H54 (cell line): ENCODE results near the gene PRR36.

Source experiments
- DNase-seq: peaks from one replicate; pipeline ENCODE4 v3.0.0; 2011; ENCODE audit warnings: low spot score, mixed read lengths; ENCODE audit not compliant: insufficient read length
- FAIRE-seq: peaks from 3 replicates; lab custom pipeline; 2011; peaks lifted over from hg19 to GRCh38; lab: Jason Lieb, UNC
- POLR2A ChIP-seq: IDR thresholded peaks from 2 replicates; pipeline ENCODE4 v1.6.1; 2011; ENCODE audit warnings: low read depth, mild to moderate bottlenecking, low read length

The PRR36 gene

DNA sequence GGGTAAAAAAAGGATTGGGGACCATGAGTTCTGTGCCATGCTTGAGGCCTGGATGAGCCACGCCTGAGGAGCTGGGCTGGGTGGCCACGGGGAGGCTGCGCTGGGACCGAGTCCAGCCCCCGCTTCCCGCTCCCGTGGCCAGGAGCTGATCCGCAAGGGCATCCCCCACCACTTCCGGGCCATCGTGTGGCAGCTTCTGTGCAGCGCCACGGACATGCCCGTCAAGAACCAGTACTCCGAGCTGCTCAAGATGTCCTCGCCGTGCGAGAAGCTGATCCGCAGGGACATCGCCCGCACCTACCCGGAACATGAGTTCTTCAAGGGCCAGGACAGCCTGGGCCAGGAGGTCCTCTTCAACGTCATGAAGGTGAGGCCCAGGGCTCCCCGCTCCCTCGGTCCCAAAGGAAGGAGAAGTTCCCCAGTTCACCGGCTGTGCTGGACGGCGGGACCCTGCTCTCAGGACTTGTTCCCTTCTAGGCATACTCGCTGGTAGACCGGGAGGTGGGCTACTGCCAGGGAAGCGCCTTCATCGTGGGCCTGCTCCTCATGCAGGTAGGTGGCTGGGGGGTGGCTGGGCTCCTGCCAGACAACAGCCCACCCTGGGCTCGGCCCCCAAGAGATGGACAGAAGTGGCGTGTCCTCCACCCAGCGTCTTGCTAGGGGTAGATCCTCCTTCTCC lies 25.3 kb downstream of the PRR36 start:
- no peak for FAIRE-seq
- TF ChIP-seq POLR2A: no peak
- DNase-seq: no peak

- FAIRE-seq (no peak), DNase-seq (no peak)
- no peak for TF ChIP-seq POLR2A
Measured at GRCh38 chr19:7847664-7848063, 26.5 kb downstream of the PRR36 start.

DNA sequence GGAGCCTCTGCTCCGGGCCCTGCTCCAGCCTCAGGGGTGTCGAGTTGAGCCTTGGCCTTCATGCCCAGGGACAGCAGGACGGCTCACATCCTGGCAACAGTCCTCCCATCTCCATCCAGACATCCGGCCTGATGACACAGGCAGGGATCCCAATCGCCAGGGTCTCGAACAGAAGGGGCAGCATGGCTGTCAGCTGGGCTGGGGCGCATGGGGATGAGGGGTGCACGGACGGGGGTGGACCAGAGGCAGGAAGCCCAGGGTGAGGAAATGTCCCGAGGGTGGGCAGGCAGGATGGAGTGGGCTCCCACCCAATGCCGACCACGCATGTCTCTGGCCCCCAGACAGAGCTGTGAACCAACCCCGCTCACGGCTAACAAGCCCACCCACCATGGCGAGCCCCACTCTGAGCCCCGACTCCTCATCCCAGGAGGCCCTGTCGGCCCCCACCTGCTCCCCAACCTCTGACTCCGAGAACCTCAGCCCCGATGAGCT lies 28.0 kb downstream of the PRR36 start:
- no peak for TF ChIP-seq POLR2A
- DNase-seq: no peak
- no peak for FAIRE-seq

DNA sequence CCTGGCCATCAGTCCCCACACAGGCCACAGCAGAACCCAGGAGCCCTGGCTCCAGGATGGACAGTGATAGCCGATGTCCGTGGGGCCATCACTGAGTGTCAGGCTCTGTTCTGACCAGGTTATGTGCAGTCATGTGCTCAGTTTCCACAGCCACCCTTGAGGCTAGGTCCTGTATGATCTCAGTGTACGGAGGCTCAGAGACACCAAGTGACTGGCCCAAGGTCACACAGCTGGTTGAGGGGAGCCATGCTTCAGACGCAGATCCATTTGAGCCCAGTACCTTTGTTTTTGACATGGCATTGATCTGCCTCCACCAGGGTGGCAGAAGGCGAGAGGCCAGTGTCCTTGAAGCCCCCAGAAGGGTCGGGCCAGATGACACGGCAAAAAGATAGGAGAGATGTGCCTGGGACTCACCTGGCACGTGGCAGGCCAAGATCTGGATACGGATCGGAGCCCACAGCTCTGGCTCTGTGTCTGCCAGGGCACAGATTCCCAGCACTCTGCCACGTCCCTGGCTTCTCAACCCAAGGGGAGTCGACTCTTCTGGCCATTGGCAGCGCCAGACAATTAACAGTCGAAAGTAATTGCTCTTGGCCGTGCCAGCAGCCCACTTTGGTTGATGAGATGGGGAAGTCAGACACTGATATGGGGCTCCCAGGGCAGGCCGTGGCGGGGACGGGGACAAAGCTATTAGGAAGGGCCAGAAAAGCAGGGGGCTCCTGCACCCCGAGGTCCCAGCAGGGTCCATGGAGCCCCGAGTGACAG lies 28.6 kb downstream of the PRR36 start:
- TF ChIP-seq POLR2A: no peak
- no peak for FAIRE-seq
- no peak for DNase-seq

DNA sequence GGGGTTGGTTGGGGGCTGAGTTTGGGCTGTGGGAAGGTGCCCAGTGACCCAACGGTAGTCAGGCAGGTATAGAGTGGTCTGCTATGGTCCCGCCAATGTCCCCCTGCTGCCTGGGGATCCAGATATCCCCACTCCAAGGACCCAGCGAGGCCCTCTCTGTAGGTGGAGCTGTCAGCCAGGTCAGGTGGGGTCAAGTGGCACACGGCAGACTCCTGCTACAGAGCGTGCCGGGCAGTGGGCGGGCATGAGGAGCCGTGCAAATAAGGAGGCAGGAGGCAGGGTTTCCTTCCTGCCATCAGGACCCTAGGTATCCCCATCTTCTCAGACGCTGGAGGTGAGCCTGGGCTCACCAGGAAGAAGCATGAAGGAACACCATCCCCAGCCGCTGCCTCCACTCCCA lies 29.2 kb downstream of the PRR36 start:
- TF ChIP-seq POLR2A: no peak

DNA sequence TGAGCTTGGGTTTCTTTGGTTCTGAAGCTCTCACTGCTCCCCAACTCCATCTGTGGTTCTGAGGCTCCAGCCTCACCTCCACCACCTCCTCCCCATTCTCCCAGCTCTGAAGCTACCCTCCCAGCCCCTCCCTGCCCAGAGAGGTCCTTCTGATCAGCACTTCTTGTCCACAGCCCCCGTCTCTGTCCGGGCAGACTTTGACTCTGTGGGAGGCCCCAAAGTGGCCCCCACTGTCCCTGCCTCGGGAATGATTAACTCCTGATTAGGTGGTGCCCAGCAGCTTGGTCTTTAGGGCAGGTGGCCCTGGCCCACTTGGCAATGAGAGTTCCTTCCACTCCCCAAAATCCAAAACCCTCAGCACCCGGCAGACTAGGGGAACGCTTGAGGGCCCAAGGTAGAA lies 29.8 kb downstream of the PRR36 start:
- TF ChIP-seq POLR2A: no peak
- DNase-seq (no peak), FAIRE-seq (no peak)

More for the DNA sequence above, 29.2 kb downstream of the PRR36 start:
- no peak for DNase-seq
- no peak for FAIRE-seq

DNA sequence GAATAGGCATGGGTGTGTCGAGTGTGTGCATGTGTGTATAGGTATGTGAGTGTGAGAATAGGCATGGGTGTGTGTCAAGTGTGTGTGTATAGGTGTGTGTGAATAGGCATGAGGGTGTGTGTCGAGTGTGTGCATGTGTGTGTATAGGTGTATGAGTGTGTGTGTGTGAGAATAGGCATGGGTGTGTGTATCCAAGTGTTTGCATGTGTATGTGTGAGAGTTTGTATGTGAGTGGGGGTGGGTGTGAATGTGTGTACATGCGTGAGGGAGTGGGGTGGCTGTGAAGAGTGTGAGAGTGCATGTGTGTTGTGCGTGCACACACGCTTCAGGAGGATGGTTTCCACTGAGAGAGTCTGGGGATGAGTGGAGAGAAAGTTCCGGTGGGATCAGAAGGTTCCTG lies 30.7 kb downstream of the PRR36 start:
- no peak for DNase-seq
- no peak for FAIRE-seq
- TF ChIP-seq POLR2A: no peak

DNA sequence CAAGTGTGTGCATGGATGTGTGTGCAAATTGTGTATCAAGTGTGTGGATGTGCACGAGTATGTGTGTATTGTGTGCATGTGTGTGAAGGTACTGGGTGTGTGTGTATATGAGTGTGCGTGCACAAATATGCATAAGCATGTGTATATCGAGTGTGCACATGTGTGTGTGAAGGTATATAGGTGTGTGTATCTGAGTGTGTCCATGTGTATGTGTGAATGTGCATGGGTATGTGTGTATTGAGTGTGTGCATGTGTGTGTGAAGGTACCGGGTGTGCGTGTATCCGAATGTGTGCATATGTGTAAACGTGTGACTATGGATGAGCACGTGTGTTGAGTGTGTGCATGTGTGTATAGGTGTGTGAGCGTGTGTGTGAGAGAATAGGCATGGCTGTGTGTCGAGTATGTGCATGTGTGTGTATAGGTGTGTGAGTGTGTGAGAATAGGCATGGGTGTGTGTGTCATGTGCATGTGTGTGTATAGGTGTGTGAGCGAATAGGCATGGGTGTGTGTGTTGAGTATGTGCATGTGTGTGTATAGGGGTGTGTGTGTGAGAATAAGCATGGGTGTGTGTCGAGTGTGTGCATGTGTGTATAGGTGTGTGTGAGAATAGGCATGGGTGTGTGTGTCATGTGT lies 31.4 kb downstream of the PRR36 start:
- DNase-seq (no peak), FAIRE-seq (no peak)
- no peak for TF ChIP-seq POLR2A

- no peak for FAIRE-seq
- TF ChIP-seq POLR2A: no peak
- no peak for DNase-seq
Measured at GRCh38 chr19:7841751-7842660, 32.2 kb downstream of the PRR36 start.

DNA sequence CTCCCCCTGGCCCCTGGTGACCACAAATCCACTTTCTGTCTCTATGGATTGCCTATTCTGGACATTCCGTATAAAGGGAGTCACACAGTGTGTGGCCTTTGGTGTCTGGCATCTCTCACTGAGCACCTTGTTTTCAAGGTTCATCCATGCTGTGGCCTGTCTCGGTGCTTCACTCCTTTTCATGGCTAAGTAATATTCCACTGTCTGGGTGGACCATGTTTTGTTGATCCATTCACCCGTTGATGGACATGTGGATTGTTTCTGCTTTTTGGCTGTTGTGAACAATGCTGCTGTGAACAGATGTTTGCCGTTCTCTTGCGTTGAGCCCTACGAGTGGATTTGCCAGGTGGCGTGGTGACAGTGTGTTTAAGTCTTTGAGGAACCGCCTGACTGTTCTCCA lies 33.6 kb downstream of the PRR36 start:
- TF ChIP-seq POLR2A: no peak
- DNase-seq: no peak
- FAIRE-seq: no peak

GRCh38 chr19:7839476-7839875 lies 34.7 kb downstream of the PRR36 start:
- TF ChIP-seq POLR2A: no peak
- FAIRE-seq (no peak), DNase-seq (no peak)

- TF ChIP-seq POLR2A: no peak
- peak; percentile 92 for FAIRE-seq
- peak; percentile 93 for DNase-seq
Measured at GRCh38 chr19:7833225-7834099, 40.7 kb downstream of the PRR36 start.
